GM23338 (cell line): ENCODE results near the gene FBXO47. TPM values are rescaled to one million over a fixed set of nuclear protein-coding genes. Genes with fewer than 3 reads are reported as not detected.

Experiments used
- ATAC-seq: fragments of 200-7000 bp; cut with Tn5 transposase; 3 replicates; pipeline ENCODE4 v1.9.1; 2020
- DNase-seq: peaks from one replicate; pipeline ENCODE4 v3.0.0-alpha.2; 2015; ENCODE audit warnings: low spot score
- H2AFZ ChIP-seq: fragments of 200-600 bp; sonication (generic); 2 replicates; pipeline ENCODE4 v1.8.0; 2016; ENCODE audit warnings: antibody characterized with exemption, mild to moderate bottlenecking, moderate library complexity
- H3F3A ChIP-seq: fragments of 200-600 bp; sonication (generic); replicated peaks from 2 replicates; pipeline ENCODE4 v1.8.0; 2017; ENCODE audit warnings: antibody characterized with exemption, mixed run types, low read depth
- H3K27ac ChIP-seq: fragments of 200-600 bp; sonication (generic); 2 replicates; pipeline ENCODE4 v1.6.1; 2016; ENCODE audit warnings: low read depth
- H3K27me3 ChIP-seq: fragments of 200-600 bp; sonication (generic); 2 replicates; pipeline ENCODE4 v1.8.0; 2016; ENCODE audit warnings: mild to moderate bottlenecking, mixed run types, moderate library complexity; ENCODE audit not compliant: insufficient read depth
- H3K36me3 ChIP-seq: fragments of 200-600 bp; sonication (generic); 2 replicates; pipeline ENCODE4 v1.8.0; 2016; ENCODE audit warnings: mild to moderate bottlenecking; ENCODE audit not compliant: insufficient read depth
- H3K4me1 ChIP-seq: fragments of 200-600 bp; sonication (generic); 2 replicates; pipeline ENCODE4 v1.8.0; 2016; ENCODE audit warnings: mild to moderate bottlenecking, moderate library complexity; ENCODE audit not compliant: insufficient read depth
- H3K4me2 ChIP-seq: fragments of 200-600 bp; sonication (generic); 2 replicates; pipeline ENCODE4 v1.7.1; 2017; ENCODE audit warnings: mixed run types
- H3K4me3 ChIP-seq: fragments of 200-600 bp; sonication (generic); 2 replicates; pipeline ENCODE4 v1.6.1; 2016; ENCODE audit warnings: mixed run types
- H3K79me2 ChIP-seq: fragments of 200-600 bp; sonication (generic); replicated peaks from 2 replicates; pipeline ENCODE4 v1.8.0; 2017; ENCODE audit warnings: mild to moderate bottlenecking; ENCODE audit not compliant: insufficient read depth
- H3K9me2 ChIP-seq: fragments of 200-600 bp; sonication (generic); 2 replicates; pipeline ENCODE4 v1.8.0; 2017; ENCODE audit not compliant: insufficient read depth
- H4K20me1 ChIP-seq: fragments of 200-600 bp; sonication (generic); replicated peaks from 2 replicates; pipeline ENCODE4 v1.8.0; 2017; ENCODE audit warnings: mild to moderate bottlenecking; ENCODE audit not compliant: insufficient read depth
- H3K27ac Mint-ChIP-seq: 2 replicates; pipeline ENCODE4 v1.8.0; 2020; ENCODE audit warnings: inconsistent platforms, mild to moderate bottlenecking, moderate library complexity, mixed read lengths
- H3K27me3 Mint-ChIP-seq: 3 replicates; pipeline ENCODE4 v1.8.0; 2022; ENCODE audit warnings: low read depth, mild to moderate bottlenecking, moderate library complexity, mixed read lengths, inconsistent platforms; ENCODE audit not compliant: insufficient read depth, poor library complexity
- H3K36me3 Mint-ChIP-seq: 3 replicates; pipeline ENCODE4 v1.8.0; 2021; ENCODE audit warnings: low read depth, mild to moderate bottlenecking, inconsistent platforms, moderate library complexity, mixed read lengths
- H3K4me1 Mint-ChIP-seq: 3 replicates; pipeline ENCODE4 v1.8.0; 2020; ENCODE audit warnings: mild to moderate bottlenecking, inconsistent platforms, mixed read lengths
- H3K4me3 Mint-ChIP-seq: 3 replicates; pipeline ENCODE4 v1.8.0; 2021; ENCODE audit warnings: moderate library complexity, mild to moderate bottlenecking, inconsistent platforms, mixed read lengths
- H3K9me3 Mint-ChIP-seq: 3 replicates; pipeline ENCODE4 v1.8.0; 2020; ENCODE audit warnings: moderate library complexity, mild to moderate bottlenecking, inconsistent platforms, mixed read lengths
- CREB1 ChIP-seq: fragments of 250-450 bp; sonication (Bioruptor Pico); IDR thresholded peaks from 2 replicates; pipeline ENCODE4 v1.5.0; 2020; ENCODE audit warnings: low read depth, mild to moderate bottlenecking, moderate library complexity
- CTCF ChIP-seq, 2 experiments: fragments of 200-600 bp in 1 of 2; sonication (generic) in 1 of 2; conservative IDR thresholded peaks; 2 replicates each; pipeline versions ENCODE4 v1.5.1 to v1.6.1; 2016 to 2017; ENCODE audit warnings: antibody characterized with exemption in 2 of 2, low read depth in 2 of 2, mild to moderate bottlenecking in 2 of 2, moderate library complexity in 1 of 2
- ETS1 ChIP-seq: IDR thresholded peaks from 2 replicates; pipeline ENCODE4 v1.6.1; 2016; ENCODE audit warnings: antibody characterized with exemption
- EZH2 ChIP-seq: fragments of 200-600 bp; sonication (generic); IDR thresholded peaks from one replicate; pipeline ENCODE4 v1.8.0; 2017; ENCODE audit warnings: antibody characterized with exemption, mild to moderate bottlenecking, low read depth; ENCODE audit not compliant: unreplicated experiment
- EZH2phosphoT487 ChIP-seq: fragments of 200-600 bp; sonication (generic); IDR thresholded peaks from one replicate; pipeline ENCODE4 v1.8.1; 2018; ENCODE audit warnings: antibody characterized with exemption; ENCODE audit not compliant: unreplicated experiment
- NANOG ChIP-seq: IDR thresholded peaks from 2 replicates; pipeline ENCODE4 v1.6.1; 2016; ENCODE audit warnings: antibody characterized with exemption, borderline replicate concordance
- POLR2AphosphoS5 ChIP-seq: IDR thresholded peaks from 2 replicates; pipeline ENCODE4 v1.6.1; 2016; ENCODE audit warnings: antibody characterized with exemption, low read depth
- ZNF114 ChIP-seq: fragments of 250-450 bp; sonication (Bioruptor Pico); IDR thresholded peaks from 2 replicates; pipeline ENCODE4 v1.5.0; 2020; ENCODE audit warnings: mild to moderate bottlenecking, moderate library complexity
- ZNF331 ChIP-seq: fragments of 250-450 bp; sonication (Bioruptor Pico); IDR thresholded peaks from 2 replicates; pipeline ENCODE4 v1.5.0; 2020; ENCODE audit warnings: low read depth, mild to moderate bottlenecking, moderate library complexity
- polyA plus RNA-seq: library from polyadenylated mRNA; unstranded; fragments of >200 nt; fragmentation: Nextera tagmentation; extraction: Ambion mirVana; gene quantifications from 2 replicates; pipeline ENCODE4 v1.2.1, GENCODE V29; 2016
- total RNA-seq: library from RNA; depleted of rRNA; stranded (reverse); fragments of >200 nt; shearing (Covaris generic); gene quantifications from 2 replicates; pipeline ENCODE4 v1.2.3, GENCODE V29; 2014
- TF ChIP-seq, protein P1 (sequence below): fragments of 250-450 bp; sonication (Bioruptor Pico); IDR thresholded peaks from 2 replicates; pipeline ENCODE4 v1.5.0; 2020; ENCODE audit warnings: mild to moderate bottlenecking, moderate library complexity
- TF ChIP-seq, protein P2 (sequence below): IDR thresholded peaks from one replicate; pipeline ENCODE4 v1.6.1; 2018; ENCODE audit warnings: antibody characterized with exemption; ENCODE audit not compliant: unreplicated experiment

Gene FBXO47
- total and polyA plus RNA-seq, 2 experiments from 2014 or later, result not detected

DNA sequence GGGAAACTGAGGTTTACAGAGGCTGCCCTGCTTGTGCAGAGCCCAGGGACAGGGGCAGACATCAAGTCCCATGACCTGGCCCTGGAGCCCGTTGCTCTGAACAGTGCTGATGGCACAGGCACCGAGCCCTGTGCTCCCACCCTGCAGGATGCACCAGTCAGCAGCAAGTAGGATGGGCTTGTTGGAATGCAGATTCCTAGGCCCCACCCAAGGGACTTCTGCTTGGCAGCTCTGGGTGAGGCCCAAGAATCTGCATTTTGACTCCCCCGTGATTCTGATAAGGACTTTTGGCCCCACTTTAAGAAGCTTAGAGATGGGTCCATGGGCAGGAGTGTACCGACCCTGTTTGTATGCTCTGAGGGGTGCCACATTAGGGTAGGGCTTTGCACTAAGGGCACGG is 74.1 kb downstream of the FBXO47 start (continued):
- TF ChIP-seq, protein P1, sequence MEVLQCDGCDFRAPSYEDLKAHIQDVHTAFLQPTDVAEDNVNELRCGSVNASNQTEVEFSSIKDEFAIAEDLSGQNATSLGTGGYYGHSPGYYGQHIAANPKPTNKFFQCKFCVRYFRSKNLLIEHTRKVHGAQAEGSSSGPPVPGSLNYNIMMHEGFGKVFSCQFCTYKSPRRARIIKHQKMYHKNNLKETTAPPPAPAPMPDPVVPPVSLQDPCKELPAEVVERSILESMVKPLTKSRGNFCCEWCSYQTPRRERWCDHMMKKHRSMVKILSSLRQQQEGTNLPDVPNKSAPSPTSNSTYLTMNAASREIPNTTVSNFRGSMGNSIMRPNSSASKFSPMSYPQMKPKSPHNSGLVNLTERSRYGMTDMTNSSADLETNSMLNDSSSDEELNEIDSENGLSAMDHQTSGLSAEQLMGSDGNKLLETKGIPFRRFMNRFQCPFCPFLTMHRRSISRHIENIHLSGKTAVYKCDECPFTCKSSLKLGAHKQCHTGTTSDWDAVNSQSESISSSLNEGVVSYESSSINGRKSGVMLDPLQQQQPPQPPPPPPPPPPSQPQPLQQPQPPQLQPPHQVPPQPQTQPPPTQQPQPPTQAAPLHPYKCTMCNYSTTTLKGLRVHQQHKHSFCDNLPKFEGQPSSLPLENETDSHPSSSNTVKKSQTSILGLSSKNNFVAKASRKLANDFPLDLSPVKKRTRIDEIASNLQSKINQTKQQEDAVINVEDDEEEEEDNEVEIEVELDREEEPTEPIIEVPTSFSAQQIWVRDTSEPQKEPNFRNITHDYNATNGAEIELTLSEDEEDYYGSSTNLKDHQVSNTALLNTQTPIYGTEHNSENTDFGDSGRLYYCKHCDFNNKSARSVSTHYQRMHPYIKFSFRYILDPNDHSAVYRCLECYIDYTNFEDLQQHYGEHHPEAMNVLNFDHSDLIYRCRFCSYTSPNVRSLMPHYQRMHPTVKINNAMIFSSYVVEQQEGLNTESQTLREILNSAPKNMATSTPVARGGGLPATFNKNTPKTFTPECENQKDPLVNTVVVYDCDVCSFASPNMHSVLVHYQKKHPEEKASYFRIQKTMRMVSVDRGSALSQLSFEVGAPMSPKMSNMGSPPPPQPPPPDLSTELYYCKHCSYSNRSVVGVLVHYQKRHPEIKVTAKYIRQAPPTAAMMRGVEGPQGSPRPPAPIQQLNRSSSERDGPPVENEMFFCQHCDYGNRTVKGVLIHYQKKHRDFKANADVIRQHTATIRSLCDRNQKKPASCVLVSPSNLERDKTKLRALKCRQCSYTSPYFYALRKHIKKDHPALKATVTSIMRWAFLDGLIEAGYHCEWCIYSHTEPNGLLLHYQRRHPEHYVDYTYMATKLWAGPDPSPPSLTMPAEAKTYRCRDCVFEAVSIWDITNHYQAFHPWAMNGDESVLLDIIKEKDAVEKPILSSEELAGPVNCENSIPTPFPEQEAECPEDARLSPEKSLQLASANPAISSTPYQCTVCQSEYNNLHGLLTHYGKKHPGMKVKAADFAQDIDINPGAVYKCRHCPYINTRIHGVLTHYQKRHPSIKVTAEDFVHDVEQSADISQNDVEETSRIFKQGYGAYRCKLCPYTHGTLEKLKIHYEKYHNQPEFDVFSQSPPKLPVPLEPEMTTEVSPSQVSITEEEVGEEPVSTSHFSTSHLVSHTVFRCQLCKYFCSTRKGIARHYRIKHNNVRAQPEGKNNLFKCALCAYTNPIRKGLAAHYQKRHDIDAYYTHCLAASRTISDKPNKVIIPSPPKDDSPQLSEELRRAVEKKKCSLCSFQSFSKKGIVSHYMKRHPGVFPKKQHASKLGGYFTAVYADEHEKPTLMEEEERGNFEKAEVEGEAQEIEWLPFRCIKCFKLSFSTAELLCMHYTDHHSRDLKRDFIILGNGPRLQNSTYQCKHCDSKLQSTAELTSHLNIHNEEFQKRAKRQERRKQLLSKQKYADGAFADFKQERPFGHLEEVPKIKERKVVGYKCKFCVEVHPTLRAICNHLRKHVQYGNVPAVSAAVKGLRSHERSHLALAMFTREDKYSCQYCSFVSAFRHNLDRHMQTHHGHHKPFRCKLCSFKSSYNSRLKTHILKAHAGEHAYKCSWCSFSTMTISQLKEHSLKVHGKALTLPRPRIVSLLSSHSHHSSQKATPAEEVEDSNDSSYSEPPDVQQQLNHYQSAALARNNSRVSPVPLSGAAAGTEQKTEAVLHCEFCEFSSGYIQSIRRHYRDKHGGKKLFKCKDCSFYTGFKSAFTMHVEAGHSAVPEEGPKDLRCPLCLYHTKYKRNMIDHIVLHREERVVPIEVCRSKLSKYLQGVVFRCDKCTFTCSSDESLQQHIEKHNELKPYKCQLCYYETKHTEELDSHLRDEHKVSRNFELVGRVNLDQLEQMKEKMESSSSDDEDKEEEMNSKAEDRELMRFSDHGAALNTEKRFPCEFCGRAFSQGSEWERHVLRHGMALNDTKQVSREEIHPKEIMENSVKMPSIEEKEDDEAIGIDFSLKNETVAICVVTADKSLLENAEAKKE, result no peak
- no peak for TF ChIP-seq NANOG
- no peak for TF ChIP-seq POLR2AphosphoS5
- no peak for TF ChIP-seq CTCF (conservative IDR thresholded peaks at IDR 0.05; ENCODE audit: low read depth in 2 of 2)
- no peak for TF ChIP-seq EZH2

- no peak overlapping the region for H3K4me2 ChIP-seq
- Mint-ChIP-seq H3K27me3 (no peaks in the 10 kb centered on the region), H3K4me3 (no peak overlapping the region), H3K9me3 (no peaks in the 10 kb centered on the region), H3K27ac (no peak overlapping the region), H3K36me3 (peaks cover 46% of the 10 kb centered on the region), H3K4me1 (peaks cover 21% of the 10 kb centered on the region)
- H3K9me2 ChIP-seq, result no peaks in the 10 kb centered on the region
- H3K27ac ChIP-seq, result no peak overlapping the region
- H4K20me1 ChIP-seq, result peaks cover 4% of the 10 kb centered on the region; the same call in 1 of the 2 replicates
- ATAC-seq, result no peak
- peaks cover 12% of the 10 kb centered on the region for H3K4me1 ChIP-seq
- H3K79me2 ChIP-seq, result peaks cover 25% of the 10 kb centered on the region
- H3F3A ChIP-seq, result 0 out of 2 replicates have a peak, but pooled peaks cover 4% of the 10 kb centered on the region
- H3K4me3 ChIP-seq, result no peak overlapping the region
- no peak overlapping the region for H2AFZ ChIP-seq
- no peaks in the 10 kb centered on the region for H3K36me3 ChIP-seq
- H3K27me3 ChIP-seq, result no peaks in the 10 kb centered on the region
- no peak for DNase-seq
- TF ChIP-seq ETS1 (no peak), EZH2phosphoT487 (no peak), ZNF331 (CRISPR knock-in tag) (no peak), ZNF114 (no peak), CREB1 (CRISPR knock-in tag) (no peak), EZH2 (no peak)
- TF ChIP-seq, protein P2, sequence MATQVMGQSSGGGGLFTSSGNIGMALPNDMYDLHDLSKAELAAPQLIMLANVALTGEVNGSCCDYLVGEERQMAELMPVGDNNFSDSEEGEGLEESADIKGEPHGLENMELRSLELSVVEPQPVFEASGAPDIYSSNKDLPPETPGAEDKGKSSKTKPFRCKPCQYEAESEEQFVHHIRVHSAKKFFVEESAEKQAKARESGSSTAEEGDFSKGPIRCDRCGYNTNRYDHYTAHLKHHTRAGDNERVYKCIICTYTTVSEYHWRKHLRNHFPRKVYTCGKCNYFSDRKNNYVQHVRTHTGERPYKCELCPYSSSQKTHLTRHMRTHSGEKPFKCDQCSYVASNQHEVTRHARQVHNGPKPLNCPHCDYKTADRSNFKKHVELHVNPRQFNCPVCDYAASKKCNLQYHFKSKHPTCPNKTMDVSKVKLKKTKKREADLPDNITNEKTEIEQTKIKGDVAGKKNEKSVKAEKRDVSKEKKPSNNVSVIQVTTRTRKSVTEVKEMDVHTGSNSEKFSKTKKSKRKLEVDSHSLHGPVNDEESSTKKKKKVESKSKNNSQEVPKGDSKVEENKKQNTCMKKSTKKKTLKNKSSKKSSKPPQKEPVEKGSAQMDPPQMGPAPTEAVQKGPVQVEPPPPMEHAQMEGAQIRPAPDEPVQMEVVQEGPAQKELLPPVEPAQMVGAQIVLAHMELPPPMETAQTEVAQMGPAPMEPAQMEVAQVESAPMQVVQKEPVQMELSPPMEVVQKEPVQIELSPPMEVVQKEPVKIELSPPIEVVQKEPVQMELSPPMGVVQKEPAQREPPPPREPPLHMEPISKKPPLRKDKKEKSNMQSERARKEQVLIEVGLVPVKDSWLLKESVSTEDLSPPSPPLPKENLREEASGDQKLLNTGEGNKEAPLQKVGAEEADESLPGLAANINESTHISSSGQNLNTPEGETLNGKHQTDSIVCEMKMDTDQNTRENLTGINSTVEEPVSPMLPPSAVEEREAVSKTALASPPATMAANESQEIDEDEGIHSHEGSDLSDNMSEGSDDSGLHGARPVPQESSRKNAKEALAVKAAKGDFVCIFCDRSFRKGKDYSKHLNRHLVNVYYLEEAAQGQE, result no peak
These were observed 74.6 kb downstream of the FBXO47 start for GRCh38 chr17:38892620-38893019.
